Measurements from ENCODE around the gene SH3D21. TPM values are rescaled to one million over a fixed set of nuclear protein-coding genes. Genes with fewer than 3 reads are reported as not detected.

The SH3D21 gene
- total and polyA plus RNA-seq, 2 donors (not counting 1 experiment from before 2014, with no cell fraction given) = 0.49 to 1.8 TPM

DNA sequence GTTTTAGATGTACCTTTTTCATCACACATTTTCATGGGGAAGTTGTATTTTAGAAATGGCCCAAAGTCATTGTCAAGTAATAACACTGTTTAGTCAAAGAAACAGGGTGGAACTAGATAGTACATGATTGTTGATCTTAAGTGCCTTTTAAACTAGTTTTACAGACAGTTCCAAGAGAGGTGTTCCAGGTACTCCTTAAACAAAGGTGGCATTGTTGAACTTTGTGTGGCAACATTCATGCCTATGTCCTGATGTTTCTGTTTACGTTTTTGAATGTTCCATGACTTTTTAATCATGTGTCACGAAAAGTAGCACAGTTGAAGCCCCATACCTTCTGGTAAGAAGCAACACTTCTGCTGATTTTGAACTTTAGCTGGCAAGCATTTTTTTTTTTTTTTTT is 9.1 kb upstream of the SH3D21 start:
- ChIA-PET CTCF (interaction anchor here (1.0 to 1.7 kb wide), 2 partner anchors 11 to 147 kb away, joined by 4 read pairs; partner anchors contain the start of gene TRAPPC3), POLR2A (no interaction called here)
- H4K20me1 ChIP-seq (ENCODE audit: control insufficient read depth, insufficient read depth, low read length, poor library complexity, severe bottlenecking) = peaks cover 26% of the 10 kb centered on the region
- WGBS (ENCODE audit: insufficient coverage) = 94% methylated on average over 2 of the region's 2 CpGs
- ATAC-seq (ENCODE audit: low read depth) (no peak), DNase-seq (no peak)
- Mint-ChIP-seq H3K27ac (no peak overlapping the region), H3K9me3 (ENCODE audit: insufficient read depth) (no peaks in the 10 kb centered on the region), H3K4me3 (no peak overlapping the region), H3K4me1 (peaks cover 5% of the 10 kb centered on the region), H3K27me3 (no peaks in the 10 kb centered on the region)
- no peak overlapping the region for H3K4me3 ChIP-seq (ENCODE audit: control extremely low read depth in 1 of 5, extremely low read depth in 1 of 5, insufficient read depth in 1 of 5, low read depth in 2 of 5, low read length in 4 of 5)
- H2AFZ ChIP-seq (ENCODE audit: insufficient read depth, low read depth, low read length, poor library complexity, severe bottlenecking) = no peak overlapping the region
- peaks cover 6% of the 10 kb centered on the region for H3K79me2 ChIP-seq (ENCODE audit: control insufficient read depth, insufficient read depth, low read length)
- intact Hi-C loops (cut with micrococcal nuclease) = no loop called here
- H3K27me3 ChIP-seq (replicated peaks in 1 of 4; ENCODE audit: control extremely low read depth in 1 of 4, control insufficient read depth in 3 of 4, insufficient read depth in 4 of 4, low read length in 3 of 4) = no peaks in the 10 kb centered on the region
- TF ChIP-seq, protein P1, sequence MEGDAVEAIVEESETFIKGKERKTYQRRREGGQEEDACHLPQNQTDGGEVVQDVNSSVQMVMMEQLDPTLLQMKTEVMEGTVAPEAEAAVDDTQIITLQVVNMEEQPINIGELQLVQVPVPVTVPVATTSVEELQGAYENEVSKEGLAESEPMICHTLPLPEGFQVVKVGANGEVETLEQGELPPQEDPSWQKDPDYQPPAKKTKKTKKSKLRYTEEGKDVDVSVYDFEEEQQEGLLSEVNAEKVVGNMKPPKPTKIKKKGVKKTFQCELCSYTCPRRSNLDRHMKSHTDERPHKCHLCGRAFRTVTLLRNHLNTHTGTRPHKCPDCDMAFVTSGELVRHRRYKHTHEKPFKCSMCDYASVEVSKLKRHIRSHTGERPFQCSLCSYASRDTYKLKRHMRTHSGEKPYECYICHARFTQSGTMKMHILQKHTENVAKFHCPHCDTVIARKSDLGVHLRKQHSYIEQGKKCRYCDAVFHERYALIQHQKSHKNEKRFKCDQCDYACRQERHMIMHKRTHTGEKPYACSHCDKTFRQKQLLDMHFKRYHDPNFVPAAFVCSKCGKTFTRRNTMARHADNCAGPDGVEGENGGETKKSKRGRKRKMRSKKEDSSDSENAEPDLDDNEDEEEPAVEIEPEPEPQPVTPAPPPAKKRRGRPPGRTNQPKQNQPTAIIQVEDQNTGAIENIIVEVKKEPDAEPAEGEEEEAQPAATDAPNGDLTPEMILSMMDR (IDR thresholded peaks at IDR 0.05) = no peak
- no peak for TF ChIP-seq EZH2 (IDR thresholded peaks at IDR 0.05; ENCODE audit: borderline replicate concordance, insufficient read depth, low read depth, low read length, poor library complexity, severe bottlenecking)
- no peak overlapping the region for H3K9ac ChIP-seq (ENCODE audit: low read length)
- no peak overlapping the region for H3K27ac ChIP-seq (ENCODE audit: low read length in 2 of 2)
- H3K4me2 ChIP-seq (replicated peaks; ENCODE audit: low read depth, low read length, poor library complexity, severe bottlenecking) = no peak overlapping the region
- no peaks in the 10 kb centered on the region for H3K9me3 ChIP-seq (ENCODE audit: control extremely low read depth in 1 of 3, control insufficient read depth in 2 of 3, insufficient read depth in 1 of 3, low read length in 2 of 3)
- no peaks in the 10 kb centered on the region for H3K4me1 ChIP-seq (ENCODE audit: control insufficient read depth in 2 of 2, insufficient read depth in 2 of 2, low read length in 2 of 2)
- H3K36me3 ChIP-seq (replicated peaks in 1 of 2; ENCODE audit: control extremely low read depth in 1 of 2, control insufficient read depth in 1 of 2, extremely low read depth in 1 of 2, insufficient read depth in 2 of 2, low read length in 1 of 2) = peaks cover 10 to 87% of the 10 kb centered on the region in 2 experiments

DNA sequence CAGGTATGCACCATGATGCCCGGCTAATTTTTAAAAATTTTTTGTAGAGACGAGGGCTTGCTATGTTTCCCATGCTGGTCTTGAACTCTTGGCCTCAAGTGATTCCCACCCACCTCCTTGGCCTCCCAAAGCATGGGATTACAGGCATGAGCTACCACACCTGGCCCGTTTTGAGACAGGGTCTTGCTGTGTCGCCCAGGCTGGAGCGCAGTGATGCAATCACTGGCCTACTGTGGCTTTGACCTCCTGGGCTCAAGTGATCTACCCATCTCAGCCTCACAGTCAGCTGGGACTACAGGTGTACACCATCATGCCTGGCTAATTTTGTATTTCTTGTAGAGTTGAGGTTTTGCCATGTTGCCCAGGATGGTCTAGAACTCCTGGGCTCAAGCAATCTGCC is 7.5 kb upstream of the SH3D21 start:
- DNase-seq = no peak
- H3K36me3 ChIP-seq (replicated peaks in 1 of 2; ENCODE audit: control extremely low read depth in 1 of 2, control insufficient read depth in 1 of 2, extremely low read depth in 1 of 2, insufficient read depth in 2 of 2, low read length in 1 of 2) = peaks cover 6 to 88% of the 10 kb centered on the region in 2 experiments
- Mint-ChIP-seq H3K4me1 (peaks cover 8% of the 10 kb centered on the region), H3K27ac (no peak overlapping the region), H3K27me3 (no peaks in the 10 kb centered on the region), H3K4me3 (no peak overlapping the region), H3K9me3 (ENCODE audit: insufficient read depth) (no peaks in the 10 kb centered on the region)
- H3K9me3 ChIP-seq (ENCODE audit: control extremely low read depth in 1 of 3, control insufficient read depth in 2 of 3, insufficient read depth in 1 of 3, low read length in 2 of 3) = no peaks in the 10 kb centered on the region
- H3K27ac ChIP-seq (ENCODE audit: low read length in 2 of 2) = no peak overlapping the region
- H3K4me1 ChIP-seq (ENCODE audit: control insufficient read depth in 2 of 2, insufficient read depth in 2 of 2, low read length in 2 of 2) = no peaks in the 10 kb centered on the region
- no peak overlapping the region for H3K4me3 ChIP-seq (ENCODE audit: control extremely low read depth in 1 of 5, extremely low read depth in 1 of 5, insufficient read depth in 1 of 5, low read depth in 2 of 5, low read length in 4 of 5)
- H2AFZ ChIP-seq (ENCODE audit: insufficient read depth, low read depth, low read length, poor library complexity, severe bottlenecking) = no peak overlapping the region
- no peaks in the 10 kb centered on the region for H3K27me3 ChIP-seq (replicated peaks in 1 of 4; ENCODE audit: control extremely low read depth in 1 of 4, control insufficient read depth in 3 of 4, insufficient read depth in 4 of 4, low read length in 3 of 4)
- TF ChIP-seq, protein P1 (IDR thresholded peaks at IDR 0.05) = no peak
- no peak for TF ChIP-seq EZH2 (IDR thresholded peaks at IDR 0.05; ENCODE audit: borderline replicate concordance, insufficient read depth, low read depth, low read length, poor library complexity, severe bottlenecking)
- no peak overlapping the region for H3K9ac ChIP-seq (ENCODE audit: low read length)
- 100% methylated on average over 4 of the region's 5 CpGs for WGBS (ENCODE audit: insufficient coverage)
- no peaks in the 10 kb centered on the region for H3K79me2 ChIP-seq (ENCODE audit: control insufficient read depth, insufficient read depth, low read length)
- ATAC-seq (ENCODE audit: low read depth) = no peak
- no peak overlapping the region for H3K4me2 ChIP-seq (replicated peaks; ENCODE audit: low read depth, low read length, poor library complexity, severe bottlenecking)
- intact Hi-C loops (cut with micrococcal nuclease) = no loop called here
- ChIA-PET POLR2A (interaction anchor here (0.6 to 0.7 kb wide), 2 partner anchors 27 to 1314 kb away, joined by 3 to 4 read pairs; no protein-coding TSS in a partner anchor), CTCF (no interaction called here)
- peaks cover 15% of the 10 kb centered on the region for H4K20me1 ChIP-seq (ENCODE audit: control insufficient read depth, insufficient read depth, low read length, poor library complexity, severe bottlenecking)

Measured in B cell (primary cell).